Measurements from ENCODE around the gene GIT2.

Gene GIT2

DNA sequence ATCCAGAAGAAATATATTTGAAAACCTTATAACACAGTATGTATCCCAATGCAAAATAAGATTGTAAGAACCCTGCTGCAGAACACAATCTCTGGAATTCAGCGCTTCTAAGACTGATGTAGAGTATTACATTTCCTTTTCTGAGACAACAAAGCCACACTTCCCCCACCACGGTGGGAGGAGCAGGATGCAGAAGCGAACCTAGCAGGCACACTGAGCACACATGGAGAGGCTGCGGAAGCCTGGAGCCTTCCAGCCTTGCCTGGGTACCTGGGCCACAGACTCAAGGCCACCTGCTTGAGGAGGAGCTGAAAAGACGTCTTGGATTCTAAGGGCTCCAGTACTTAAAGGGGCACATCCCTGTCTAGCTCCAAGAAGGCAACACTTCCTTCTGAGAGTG is 49.7 kb downstream of the GIT2 start:
- no peaks in the 10 kb centered on the region for H3K9me3 ChIP-seq (ENCODE audit: control insufficient read depth, insufficient read depth, low read depth, low read length)
- CTCF ChIA-PET, result interaction anchor here (0.7 kb wide), 1 partner anchor 21 kb away, joined by 3 read pairs; no protein-coding TSS in a partner anchor
- H3K36me3 ChIP-seq (ENCODE audit: control insufficient read depth in 2 of 2, insufficient read depth in 1 of 2, low read length in 2 of 2), result peaks cover 11 to 68% of the 10 kb centered on the region in 2 experiments
- H3K4me1 ChIP-seq (ENCODE audit: control insufficient read depth, insufficient read depth, low read length), result no peaks in the 10 kb centered on the region
- POLR2A ChIA-PET, result no interaction called here
- TF ChIP-seq KLF1 (tag by site-specific recombination; IDR thresholded peaks at IDR 0.05) (no peak), ZNF747 (tag by site-specific recombination; IDR thresholded peaks at IDR 0.05) (no peak), MZF1 (tag by site-specific recombination; IDR thresholded peaks at IDR 0.05; ENCODE audit: borderline replicate concordance) (no peak), KLF9 (tag by site-specific recombination; IDR thresholded peaks at IDR 0.05; ENCODE audit: low read depth) (no peak), SCRT1 (tag by site-specific recombination; IDR thresholded peaks at IDR 0.05; ENCODE audit: borderline replicate concordance) (no peak), ZNF785 (tag by site-specific recombination; IDR thresholded peaks at IDR 0.05) (no peak), EGR2 (tag by site-specific recombination; IDR thresholded peaks at IDR 0.05; ENCODE audit: low read depth) (no peak), WT1 (tag by site-specific recombination; IDR thresholded peaks at IDR 0.05) (no peak), MYNN (tag by site-specific recombination; IDR thresholded peaks at IDR 0.05; ENCODE audit: borderline replicate concordance) (no peak)
- TF ChIP-seq, protein P1, sequence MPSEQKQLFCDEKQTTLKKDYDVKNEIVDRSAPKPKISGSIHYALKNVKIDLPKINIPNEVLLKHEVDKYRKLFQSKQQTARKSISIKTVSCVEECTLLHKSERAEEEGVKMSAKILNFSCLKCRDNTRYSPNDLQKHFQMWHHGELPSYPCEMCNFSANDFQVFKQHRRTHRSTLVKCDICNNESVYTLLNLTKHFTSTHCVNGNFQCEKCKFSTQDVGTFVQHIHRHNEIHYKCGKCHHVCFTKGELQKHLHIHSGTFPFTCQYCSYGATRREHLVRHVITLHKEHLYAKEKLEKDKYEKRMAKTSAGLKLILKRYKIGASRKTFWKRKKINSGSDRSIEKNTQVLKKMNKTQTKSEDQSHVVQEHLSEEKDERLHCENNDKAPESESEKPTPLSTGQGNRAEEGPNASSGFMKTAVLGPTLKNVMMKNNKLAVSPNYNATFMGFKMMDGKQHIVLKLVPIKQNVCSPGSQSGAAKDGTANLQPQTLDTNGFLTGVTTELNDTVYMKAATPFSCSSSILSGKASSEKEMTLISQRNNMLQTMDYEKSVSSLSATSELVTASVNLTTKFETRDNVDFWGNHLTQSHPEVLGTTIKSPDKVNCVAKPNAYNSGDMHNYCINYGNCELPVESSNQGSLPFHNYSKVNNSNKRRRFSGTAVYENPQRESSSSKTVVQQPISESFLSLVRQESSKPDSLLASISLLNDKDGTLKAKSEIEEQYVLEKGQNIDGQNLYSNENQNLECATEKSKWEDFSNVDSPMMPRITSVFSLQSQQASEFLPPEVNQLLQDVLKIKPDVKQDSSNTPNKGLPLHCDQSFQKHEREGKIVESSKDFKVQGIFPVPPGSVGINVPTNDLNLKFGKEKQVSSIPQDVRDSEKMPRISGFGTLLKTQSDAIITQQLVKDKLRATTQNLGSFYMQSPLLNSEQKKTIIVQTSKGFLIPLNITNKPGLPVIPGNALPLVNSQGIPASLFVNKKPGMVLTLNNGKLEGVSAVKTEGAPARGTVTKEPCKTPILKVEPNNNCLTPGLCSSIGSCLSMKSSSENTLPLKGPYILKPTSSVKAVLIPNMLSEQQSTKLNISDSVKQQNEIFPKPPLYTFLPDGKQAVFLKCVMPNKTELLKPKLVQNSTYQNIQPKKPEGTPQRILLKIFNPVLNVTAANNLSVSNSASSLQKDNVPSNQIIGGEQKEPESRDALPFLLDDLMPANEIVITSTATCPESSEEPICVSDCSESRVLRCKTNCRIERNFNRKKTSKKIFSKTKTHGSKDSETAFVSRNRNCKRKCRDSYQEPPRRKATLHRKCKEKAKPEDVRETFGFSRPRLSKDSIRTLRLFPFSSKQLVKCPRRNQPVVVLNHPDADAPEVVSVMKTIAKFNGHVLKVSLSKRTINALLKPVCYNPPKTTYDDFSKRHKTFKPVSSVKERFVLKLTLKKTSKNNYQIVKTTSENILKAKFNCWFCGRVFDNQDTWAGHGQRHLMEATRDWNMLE (tag by site-specific recombination; conservative IDR thresholded peaks at IDR 0.05; ENCODE audit: low read depth), result no peak
- no peak overlapping the region for H3K4me3 ChIP-seq (ENCODE audit: low read depth, low read length)
- no peak overlapping the region for H3K27ac ChIP-seq (ENCODE audit: extremely low read depth, low read depth, low read length)

DNA sequence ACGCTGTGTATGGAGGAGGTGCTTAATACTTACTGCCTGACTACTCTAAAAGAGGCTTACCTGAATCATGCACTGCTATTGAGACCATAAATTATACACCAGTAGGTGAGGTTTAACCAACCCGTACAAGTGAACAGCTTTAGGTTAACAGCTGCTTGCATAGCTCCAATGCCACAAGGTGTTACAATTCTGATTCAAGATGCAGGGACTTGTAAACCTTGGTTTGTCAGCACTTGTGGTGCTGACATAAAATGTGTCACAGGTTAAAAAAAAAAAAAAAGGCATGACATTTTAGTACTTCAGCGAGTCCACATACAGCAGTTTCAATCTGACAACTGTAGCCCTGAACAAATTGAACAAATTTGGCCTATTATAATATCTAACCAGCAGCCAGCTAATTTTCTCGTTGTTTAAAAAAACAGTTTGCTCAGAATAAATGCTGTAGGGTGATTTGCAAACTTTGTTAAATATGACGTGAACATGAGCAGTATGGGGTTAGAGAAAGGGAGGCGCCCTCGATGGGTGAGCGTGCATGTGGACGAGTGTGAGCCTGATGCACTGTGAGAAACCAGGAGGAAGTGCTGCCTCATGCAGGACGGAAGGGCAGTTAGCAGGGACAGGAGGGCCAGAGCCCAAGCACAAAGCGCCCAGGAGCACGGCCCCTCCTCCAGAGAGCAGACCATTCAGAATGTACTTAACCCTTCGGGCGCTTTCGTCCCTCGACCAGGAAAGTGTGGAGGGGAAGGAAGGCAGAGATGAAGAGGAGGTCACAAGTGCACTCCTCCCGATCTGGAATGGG is 51.4 kb downstream of the GIT2 start:
- Histone ChIP-seq H3K36me3 (ENCODE audit: control insufficient read depth in 2 of 2, insufficient read depth in 1 of 2, low read length in 2 of 2) (peaks cover 8 to 50% of the 10 kb centered on the region in 2 experiments), H3K4me3 (ENCODE audit: low read depth, low read length) (no peak overlapping the region), H3K9me3 (ENCODE audit: control insufficient read depth, insufficient read depth, low read depth, low read length) (no peaks in the 10 kb centered on the region), H3K27ac (ENCODE audit: extremely low read depth, low read depth, low read length) (no peak overlapping the region), H3K4me1 (ENCODE audit: control insufficient read depth, insufficient read depth, low read length) (no peaks in the 10 kb centered on the region)
- ChIA-PET POLR2A (no interaction called here), CTCF (no interaction called here)
- TF ChIP-seq ZNF623 (tag by site-specific recombination; IDR thresholded peaks at IDR 0.05), result no peak
- no peak for TF ChIP-seq SCRT2 (tag by site-specific recombination; IDR thresholded peaks at IDR 0.05)
- TF ChIP-seq ZNF26 (tag by site-specific recombination; IDR thresholded peaks at IDR 0.05), result no peak
- no peak for TF ChIP-seq ZBTB7A (tag by site-specific recombination; IDR thresholded peaks at IDR 0.05; ENCODE audit: low read depth)
- TF ChIP-seq ZNF214 (tag by site-specific recombination; IDR thresholded peaks at IDR 0.05; ENCODE audit: borderline replicate concordance), result no peak
- TF ChIP-seq ZNF645 (tag by site-specific recombination; IDR thresholded peaks at IDR 0.05), result no peak
- no peak for TF ChIP-seq ZFHX2 (tag by site-specific recombination; conservative IDR thresholded peaks at IDR 0.05)
- no peak for TF ChIP-seq BCL6B (tag by site-specific recombination; IDR thresholded peaks at IDR 0.05)
- TF ChIP-seq ZNF544 (tag by site-specific recombination; IDR thresholded peaks at IDR 0.05), result no peak
- TF ChIP-seq ZNF585B (tag by site-specific recombination; IDR thresholded peaks at IDR 0.05), result no peak
- TF ChIP-seq, protein P2, sequence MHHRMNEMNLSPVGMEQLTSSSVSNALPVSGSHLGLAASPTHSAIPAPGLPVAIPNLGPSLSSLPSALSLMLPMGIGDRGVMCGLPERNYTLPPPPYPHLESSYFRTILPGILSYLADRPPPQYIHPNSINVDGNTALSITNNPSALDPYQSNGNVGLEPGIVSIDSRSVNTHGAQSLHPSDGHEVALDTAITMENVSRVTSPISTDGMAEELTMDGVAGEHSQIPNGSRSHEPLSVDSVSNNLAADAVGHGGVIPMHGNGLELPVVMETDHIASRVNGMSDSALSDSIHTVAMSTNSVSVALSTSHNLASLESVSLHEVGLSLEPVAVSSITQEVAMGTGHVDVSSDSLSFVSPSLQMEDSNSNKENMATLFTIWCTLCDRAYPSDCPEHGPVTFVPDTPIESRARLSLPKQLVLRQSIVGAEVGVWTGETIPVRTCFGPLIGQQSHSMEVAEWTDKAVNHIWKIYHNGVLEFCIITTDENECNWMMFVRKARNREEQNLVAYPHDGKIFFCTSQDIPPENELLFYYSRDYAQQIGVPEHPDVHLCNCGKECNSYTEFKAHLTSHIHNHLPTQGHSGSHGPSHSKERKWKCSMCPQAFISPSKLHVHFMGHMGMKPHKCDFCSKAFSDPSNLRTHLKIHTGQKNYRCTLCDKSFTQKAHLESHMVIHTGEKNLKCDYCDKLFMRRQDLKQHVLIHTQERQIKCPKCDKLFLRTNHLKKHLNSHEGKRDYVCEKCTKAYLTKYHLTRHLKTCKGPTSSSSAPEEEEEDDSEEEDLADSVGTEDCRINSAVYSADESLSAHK (tag by site-specific recombination; IDR thresholded peaks at IDR 0.05), result no peak
- no peak for TF ChIP-seq ZNF843 (tag by site-specific recombination; IDR thresholded peaks at IDR 0.05)
